GM19397 (cell line): Measurements from ENCODE around the gene PHETA1.
"Not testable (repeated sequence)": the region's sequence is repeated elsewhere in the genome, so short reads cannot be mapped to it uniquely, and the experiment has no call there.

Experiments
- ATAC-seq: cut with Tn5 transposase; IDR thresholded peaks from one replicate; pipeline ENCODE4 v1.9.1; 2021; ENCODE audit warnings: mild to moderate bottlenecking, moderate library complexity; ENCODE audit not compliant: unreplicated experiment

PHETA1 gene

GRCh38 chr12:111405859-111406473 lies 37.1 kb upstream of the PHETA1 start, which contains the start of gene SH2B3:
Gene SH2B3 (plus strand): TSS chr12:111405923. CDS start chr12:111418146, 12,223 bp downstream.
- ATAC-seq: peak; percentile 16

DNA sequence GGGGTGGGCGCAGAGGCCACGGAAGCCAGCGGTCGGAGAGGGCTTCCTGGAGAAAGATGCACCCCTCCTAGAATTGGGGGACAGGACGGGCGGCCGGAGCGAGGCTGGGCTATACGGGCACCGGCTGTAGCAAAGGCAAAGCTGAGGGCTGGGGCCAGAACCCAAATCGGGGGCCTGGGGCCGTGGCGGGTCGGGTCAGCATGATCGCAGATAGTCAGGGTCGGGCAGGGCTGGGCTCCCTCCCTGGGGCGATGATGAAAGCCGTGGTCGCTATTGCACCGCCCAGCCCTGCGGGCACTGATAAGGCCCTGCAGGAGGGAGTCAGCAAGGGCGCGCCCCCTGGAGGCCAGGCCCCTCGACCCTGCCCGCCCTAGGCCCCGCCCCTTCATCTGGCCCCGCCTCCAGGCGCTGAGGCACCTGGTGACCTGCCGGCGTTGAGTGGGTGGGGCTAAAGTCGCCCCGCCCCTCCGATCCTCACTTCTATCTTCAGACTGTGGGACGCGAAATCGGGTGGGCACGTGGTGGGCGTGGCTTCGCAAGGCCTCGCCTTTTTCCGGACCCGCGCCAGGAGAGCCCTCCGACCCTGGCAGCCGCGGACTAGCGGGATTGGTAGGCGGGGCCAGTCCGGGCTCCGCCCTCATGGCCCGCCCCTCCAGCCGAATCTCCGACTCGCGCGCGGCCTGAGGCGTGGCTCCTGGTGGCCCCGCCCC lies 36.4 kb upstream of the PHETA1 start:
- peak; percentile 64 for ATAC-seq

GRCh38 chr12:111404362-111405148 lies 35.7 kb upstream of the PHETA1 start:
- no peak for ATAC-seq

- not testable (repeated sequence) for ATAC-seq
Measured at GRCh38 chr12:111402490-111402824, 33.6 kb upstream of the PHETA1 start.

- ATAC-seq: no peak
Measured at GRCh38 chr12:111401167-111401605, 32.3 kb upstream of the PHETA1 start.

GRCh38 chr12:111399741-111400404 lies 31.0 kb upstream of the PHETA1 start:
- ATAC-seq: not testable (repeated sequence)

- ATAC-seq: no peak
Measured at GRCh38 chr12:111398530-111398929, 29.6 kb upstream of the PHETA1 start.

DNA sequence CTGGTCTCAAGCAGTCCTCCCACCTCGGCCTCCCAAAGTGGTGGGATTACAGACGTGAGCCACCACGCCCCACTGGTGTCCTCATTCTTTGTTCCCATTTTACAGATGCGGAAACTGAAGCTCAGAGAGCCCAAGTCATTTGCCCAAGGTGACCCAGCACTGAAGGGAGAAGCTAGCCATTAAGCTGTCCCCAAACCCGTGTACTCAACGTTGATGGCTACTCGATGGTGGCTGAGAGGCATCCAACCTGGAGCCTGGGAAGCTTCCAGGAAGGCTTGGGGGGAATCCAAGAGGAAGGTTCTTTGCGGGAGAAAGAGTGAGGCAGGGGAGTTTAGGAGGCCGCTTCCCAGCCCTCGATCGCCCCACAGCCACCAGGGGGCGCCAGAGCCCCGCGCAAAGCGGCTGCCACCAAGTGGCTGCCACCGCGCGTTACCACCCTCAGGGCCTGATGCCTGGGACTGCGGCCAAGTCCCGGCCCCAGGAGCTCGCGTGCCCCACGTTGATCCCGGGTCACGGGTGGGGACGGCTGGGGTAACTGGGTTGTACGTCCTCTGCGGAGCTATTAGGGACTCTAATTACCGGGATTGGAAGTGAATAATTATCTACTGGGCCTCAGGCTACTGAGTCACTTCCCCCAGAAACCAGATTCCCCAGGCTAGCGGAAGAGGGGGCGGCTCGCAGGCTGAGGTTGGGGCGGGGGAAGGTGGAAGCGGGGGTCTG lies 28.0 kb upstream of the PHETA1 start:
- peak; percentile 67 for ATAC-seq

DNA sequence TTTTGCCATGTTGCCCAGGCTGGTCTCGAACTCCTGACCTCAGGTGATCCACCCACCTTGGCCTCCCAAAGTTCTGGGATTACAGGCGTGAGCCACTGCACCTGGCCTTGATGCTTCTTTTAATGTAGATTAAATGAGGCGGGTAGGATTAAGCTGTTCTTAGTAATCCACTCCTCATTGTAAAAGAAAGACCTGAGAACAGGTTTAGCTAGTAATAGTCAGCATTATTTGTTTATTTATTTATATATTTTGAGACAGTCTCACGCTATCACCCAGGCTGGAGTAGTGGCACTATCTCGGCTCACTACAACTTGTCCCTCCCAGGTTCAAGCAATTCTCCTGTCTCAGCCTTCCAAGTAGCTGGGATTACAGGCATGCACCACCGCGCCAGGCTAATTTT lies 27.4 kb upstream of the PHETA1 start:
- not testable (repeated sequence) for ATAC-seq

GRCh38 chr12:111395336-111396187 lies 26.7 kb upstream of the PHETA1 start:
- no peak for ATAC-seq

GRCh38 chr12:111394480-111394879 lies 25.6 kb upstream of the PHETA1 start:
- ATAC-seq: no peak

DNA sequence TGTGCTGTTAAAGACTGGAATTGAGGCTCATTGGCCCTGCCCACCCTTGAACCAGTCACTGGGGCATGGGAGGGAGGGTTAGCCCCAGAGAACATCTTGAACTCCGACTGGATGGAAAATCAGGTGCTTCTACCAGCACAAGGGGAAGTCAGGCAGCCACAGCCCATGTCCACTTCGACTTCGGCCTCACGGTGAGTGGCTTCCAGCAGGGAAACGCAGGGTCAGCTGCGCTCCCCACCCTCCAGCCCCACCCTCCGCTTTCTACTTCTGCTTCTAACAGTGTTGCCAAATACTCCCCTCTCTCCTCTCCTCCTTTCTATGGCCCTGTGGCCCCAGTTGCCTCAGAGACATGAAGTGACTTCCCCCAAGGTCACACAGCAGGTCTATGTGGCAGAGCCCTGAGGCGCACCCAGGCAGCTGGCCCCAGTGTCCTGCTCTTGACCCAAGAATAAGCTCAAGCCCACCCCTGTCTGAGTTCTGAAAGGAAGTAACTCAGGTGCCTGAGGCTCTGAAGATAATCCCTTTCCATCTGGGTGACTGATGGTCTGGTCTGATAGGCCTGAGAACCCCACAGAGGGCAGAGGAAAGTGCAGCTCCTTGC lies 24.9 kb upstream of the PHETA1 start:
- no peak for ATAC-seq

DNA sequence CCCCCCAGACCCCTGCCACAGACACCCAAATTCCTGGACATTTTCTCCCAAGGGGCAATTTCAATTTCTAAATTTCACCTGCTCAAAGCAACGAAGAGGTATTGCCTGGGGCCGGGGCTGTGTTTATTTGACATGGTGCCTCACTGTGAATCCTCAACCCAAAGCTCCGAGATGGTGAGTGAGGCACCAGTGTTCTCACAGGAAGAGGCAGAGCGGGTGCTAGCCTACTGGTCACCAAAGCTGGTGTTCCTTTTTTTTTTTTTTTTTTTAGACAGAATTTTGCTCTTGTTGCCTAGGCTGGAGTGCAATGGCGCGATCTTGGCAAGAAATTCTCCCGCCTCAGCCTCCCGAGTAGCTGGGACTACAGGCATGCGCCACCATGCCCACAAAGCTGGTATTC lies 22.0 kb upstream of the PHETA1 start:
- ATAC-seq: no peak

DNA sequence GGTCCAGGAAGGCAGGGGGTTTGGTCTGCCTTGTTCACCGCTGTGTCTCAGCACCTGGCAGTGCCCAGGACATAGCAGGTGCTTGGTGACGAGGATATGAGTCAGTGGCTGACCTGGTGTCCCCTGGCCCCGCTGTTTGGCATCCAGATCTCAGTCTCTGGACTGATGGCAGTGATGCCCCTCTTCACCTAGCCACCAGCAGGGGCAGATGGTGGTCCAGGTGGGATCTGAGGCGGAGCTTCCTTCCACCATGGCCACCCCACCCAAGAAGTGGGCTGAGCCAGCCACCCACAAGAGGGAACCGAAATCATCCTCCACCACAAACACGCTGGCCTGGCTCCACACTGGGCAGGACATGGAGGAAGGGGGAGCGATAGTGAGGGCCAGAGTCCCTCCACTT lies 20.7 kb upstream of the PHETA1 start:
- ATAC-seq: no peak

- ATAC-seq: no peak
Measured at GRCh38 chr12:111387747-111388323, 18.9 kb upstream of the PHETA1 start.

GRCh38 chr12:111386885-111387284 lies 18.0 kb upstream of the PHETA1 start:
- ATAC-seq: no peak

- ATAC-seq: no peak
Measured at GRCh38 chr12:111384596-111384995, 15.7 kb upstream of the PHETA1 start.

DNA sequence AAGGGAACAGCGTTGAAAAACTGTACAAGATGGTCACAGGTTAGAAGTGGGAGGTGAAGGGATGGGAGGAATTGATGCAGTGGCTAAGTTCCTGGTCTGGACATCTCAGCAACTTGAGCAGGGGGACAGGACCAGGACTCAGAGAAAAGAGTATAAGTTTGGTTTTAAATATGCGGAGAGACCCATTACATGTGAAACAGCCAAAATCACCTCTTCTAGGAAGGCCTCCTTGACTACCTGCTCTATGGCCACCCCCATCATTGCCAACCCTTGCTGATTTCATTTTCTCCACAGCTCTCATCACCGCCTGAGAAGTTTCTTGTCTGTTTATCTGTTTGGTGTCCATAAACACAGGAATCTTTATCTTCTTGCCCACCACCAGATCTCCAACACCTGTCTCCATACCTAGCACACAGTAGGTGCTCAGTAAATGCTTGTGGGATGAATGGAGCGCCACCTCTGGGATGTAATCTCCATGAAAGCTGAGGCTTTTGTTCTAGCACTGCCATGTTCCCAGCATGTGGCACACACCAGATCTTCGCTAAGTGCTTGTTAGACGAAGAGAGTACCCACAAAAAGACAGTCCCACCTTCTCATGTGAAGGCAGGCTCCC lies 11.2 kb upstream of the PHETA1 start:
- ATAC-seq: no peak

GRCh38 chr12:111377440-111377839 lies 8.5 kb upstream of the PHETA1 start:
- no peak for ATAC-seq
